ENCODE data around the gene NANS.
A peak's percentile ranks its signal among the peaks of the same experiment; 100 is the strongest.

DNA sequence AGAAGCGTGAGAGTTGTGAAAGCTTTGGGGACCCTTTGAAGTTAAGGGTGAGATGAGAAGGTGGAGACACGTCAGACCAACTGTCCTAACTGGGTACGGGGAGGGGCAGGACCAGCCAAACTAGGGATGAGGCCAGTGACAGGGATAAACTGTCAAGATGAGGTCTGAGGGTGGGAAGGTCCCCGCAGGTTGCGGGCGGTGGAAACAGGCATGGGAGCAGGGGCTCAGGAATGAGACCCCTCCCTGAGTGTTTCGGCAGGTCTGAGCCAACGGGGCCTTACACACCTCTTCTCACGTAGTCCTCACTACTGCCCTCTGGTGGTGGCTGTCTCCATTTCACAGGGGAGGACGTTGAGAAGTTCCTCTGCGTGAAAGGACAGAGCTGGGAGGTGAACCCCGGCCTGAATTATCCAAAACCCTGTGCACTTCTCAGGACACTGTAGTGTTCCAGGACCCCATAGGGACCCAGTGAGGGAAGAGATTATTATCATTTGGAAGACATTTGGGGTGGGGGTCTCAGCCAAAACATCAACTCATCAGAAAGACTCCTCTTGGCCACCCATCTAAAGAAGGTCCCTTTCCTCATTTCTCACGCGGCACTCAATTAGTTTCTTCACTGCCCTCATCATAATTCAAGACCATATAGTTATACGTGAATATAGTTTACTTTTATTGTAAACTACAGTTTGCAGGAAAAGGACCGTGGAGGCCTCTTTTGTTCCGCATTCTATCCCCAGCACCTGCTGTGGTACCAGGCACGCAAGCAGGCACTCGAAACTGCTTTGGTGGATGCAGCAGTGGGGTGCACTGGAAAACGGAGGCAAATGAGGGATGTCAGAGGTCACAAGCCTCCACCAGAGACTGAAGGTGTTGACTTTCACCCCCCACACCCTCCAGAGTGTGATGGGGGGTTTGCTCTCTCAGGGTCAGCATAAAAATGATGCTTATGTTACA lies 21.7 kb upstream of the NANS start:
- no peak for TF ChIP-seq POLR2A (IDR thresholded peaks at IDR 0.05)
- TF ChIP-seq, protein P1, sequence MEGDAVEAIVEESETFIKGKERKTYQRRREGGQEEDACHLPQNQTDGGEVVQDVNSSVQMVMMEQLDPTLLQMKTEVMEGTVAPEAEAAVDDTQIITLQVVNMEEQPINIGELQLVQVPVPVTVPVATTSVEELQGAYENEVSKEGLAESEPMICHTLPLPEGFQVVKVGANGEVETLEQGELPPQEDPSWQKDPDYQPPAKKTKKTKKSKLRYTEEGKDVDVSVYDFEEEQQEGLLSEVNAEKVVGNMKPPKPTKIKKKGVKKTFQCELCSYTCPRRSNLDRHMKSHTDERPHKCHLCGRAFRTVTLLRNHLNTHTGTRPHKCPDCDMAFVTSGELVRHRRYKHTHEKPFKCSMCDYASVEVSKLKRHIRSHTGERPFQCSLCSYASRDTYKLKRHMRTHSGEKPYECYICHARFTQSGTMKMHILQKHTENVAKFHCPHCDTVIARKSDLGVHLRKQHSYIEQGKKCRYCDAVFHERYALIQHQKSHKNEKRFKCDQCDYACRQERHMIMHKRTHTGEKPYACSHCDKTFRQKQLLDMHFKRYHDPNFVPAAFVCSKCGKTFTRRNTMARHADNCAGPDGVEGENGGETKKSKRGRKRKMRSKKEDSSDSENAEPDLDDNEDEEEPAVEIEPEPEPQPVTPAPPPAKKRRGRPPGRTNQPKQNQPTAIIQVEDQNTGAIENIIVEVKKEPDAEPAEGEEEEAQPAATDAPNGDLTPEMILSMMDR (IDR thresholded peaks at IDR 0.05): peak; percentile 69 to 80 (median 74)

Measured in body of pancreas (tissue), 4 donors.